H9 (cell line): ENCODE data around the gene DENND1A. TPM values are rescaled to one million over a fixed set of nuclear protein-coding genes. Genes with fewer than 3 reads are reported as not detected.

Experiments
- DNase-seq: peaks from one replicate; pipeline ENCODE4 v3.0.0-alpha.2; 2017
- H2AFZ ChIP-seq: one replicate; pipeline ENCODE4 v1.6.1; 2013; ENCODE audit warnings: mild to moderate bottlenecking, low read length, control low read depth, moderate library complexity
- H2AK5ac ChIP-seq: 2 replicates; pipeline ENCODE4 v1.6.1; 2013; ENCODE audit warnings: low read length, control low read depth, mixed read lengths; ENCODE audit not compliant: insufficient read length
- H2BK120ac ChIP-seq: one replicate; pipeline ENCODE4 v1.6.1; 2013; ENCODE audit warnings: low read depth, mild to moderate bottlenecking, low read length, control low read depth, inconsistent platforms; ENCODE audit not compliant: poor library complexity, severe bottlenecking
- H2BK12ac ChIP-seq: 2 replicates; pipeline ENCODE4 v1.6.1; 2013; ENCODE audit warnings: low read length, control low read depth, mixed read lengths, low read depth; ENCODE audit not compliant: insufficient read length
- H2BK15ac ChIP-seq: 2 replicates; pipeline ENCODE4 v1.6.1; 2013; ENCODE audit warnings: low read depth, low read length, control low read depth
- H2BK20ac ChIP-seq: one replicate; pipeline ENCODE4 v1.6.1; 2013; ENCODE audit warnings: low read depth, mild to moderate bottlenecking, low read length, control low read depth, inconsistent platforms; ENCODE audit not compliant: poor library complexity, severe bottlenecking
- H2BK5ac ChIP-seq: 2 replicates; pipeline ENCODE4 v1.6.1; 2013; ENCODE audit warnings: low read length, control low read depth, mixed read lengths; ENCODE audit not compliant: insufficient read length
- H3K14ac ChIP-seq: 2 replicates; pipeline ENCODE4 v1.6.1; 2013; ENCODE audit warnings: low read length, control low read depth; ENCODE audit not compliant: insufficient read depth
- H3K18ac ChIP-seq: 2 replicates; pipeline ENCODE4 v1.6.1; 2013; ENCODE audit warnings: low read depth, mild to moderate bottlenecking, mixed read lengths, low read length, control low read depth; ENCODE audit not compliant: insufficient read length
- H3K23ac ChIP-seq: 2 replicates; pipeline ENCODE4 v1.6.1; 2013; ENCODE audit warnings: low read length, control low read depth, mixed read lengths, low read depth; ENCODE audit not compliant: insufficient read length
- H3K23me2 ChIP-seq: 2 replicates; pipeline ENCODE4 v1.6.1; 2013; ENCODE audit warnings: low read depth, mild to moderate bottlenecking, mixed read lengths, low read length, control low read depth; ENCODE audit not compliant: insufficient read length, poor library complexity, severe bottlenecking
- H3K27ac ChIP-seq: 2 replicates; pipeline ENCODE4 v1.5.1; 2013; ENCODE audit warnings: low read length, control low read depth, mixed read lengths, low read depth; ENCODE audit not compliant: insufficient read length
- H3K27me3 ChIP-seq: 2 replicates; pipeline ENCODE4 v1.6.1; 2013; ENCODE audit warnings: low read length, control low read depth, inconsistent platforms; ENCODE audit not compliant: insufficient read depth
- H3K4ac ChIP-seq: 2 replicates; pipeline ENCODE4 v1.6.1; 2013; ENCODE audit warnings: low read depth, mild to moderate bottlenecking, control low read depth, inconsistent platforms, low read length, moderate library complexity
- H3K4me1 ChIP-seq: 2 replicates; pipeline ENCODE4 v1.6.1; 2013; ENCODE audit warnings: low read length, control low read depth, inconsistent platforms; ENCODE audit not compliant: insufficient read depth
- H3K4me2 ChIP-seq: 2 replicates; pipeline ENCODE4 v1.6.1; 2013; ENCODE audit warnings: low read length, control low read depth, mixed read lengths; ENCODE audit not compliant: insufficient read length, insufficient read depth
- H3K56ac ChIP-seq: 2 replicates; pipeline ENCODE4 v1.6.1; 2013; ENCODE audit warnings: low read depth, mild to moderate bottlenecking, mixed read lengths, low read length, control low read depth; ENCODE audit not compliant: insufficient read length
- H3K79me1 ChIP-seq: 2 replicates; pipeline ENCODE4 v1.6.1; 2013; ENCODE audit warnings: low read depth, mild to moderate bottlenecking, moderate library complexity, low read length, control low read depth, inconsistent platforms; ENCODE audit not compliant: insufficient read depth, poor library complexity, severe bottlenecking
- H3K79me2 ChIP-seq: 2 replicates; pipeline ENCODE4 v1.6.1; 2013; ENCODE audit warnings: low read length, control low read depth, inconsistent platforms; ENCODE audit not compliant: insufficient read depth
- H3K9ac ChIP-seq: 2 replicates; pipeline ENCODE4 v1.6.1; 2013; ENCODE audit warnings: low read length, control low read depth, mixed read lengths; ENCODE audit not compliant: insufficient read length; ENCODE audit errors: extremely low read depth
- H3K9me3 ChIP-seq: one replicate; pipeline ENCODE4 v1.6.1; 2013; ENCODE audit warnings: low read depth, low read length, inconsistent platforms; ENCODE audit not compliant: control insufficient read depth
- H3T11ph ChIP-seq: one replicate; pipeline ENCODE4 v1.6.1; 2013; ENCODE audit warnings: mild to moderate bottlenecking, low read length, control low read depth, inconsistent platforms
- H4K20me1 ChIP-seq: one replicate; pipeline ENCODE4 v1.6.1; 2013; ENCODE audit not compliant: control insufficient read depth, insufficient read length, insufficient read depth
- H4K5ac ChIP-seq: 2 replicates; pipeline ENCODE4 v1.6.1; 2013; ENCODE audit warnings: low read depth, mild to moderate bottlenecking, mixed read lengths, low read length, control low read depth; ENCODE audit not compliant: insufficient read length
- H4K8ac ChIP-seq: replicated peaks from 2 replicates; pipeline ENCODE4 v1.6.1; 2013; ENCODE audit warnings: low read length, control low read depth, mixed read lengths, low read depth; ENCODE audit not compliant: insufficient read length
- H4K91ac ChIP-seq: 2 replicates; pipeline ENCODE4 v1.6.1; 2013; ENCODE audit warnings: low read depth, mild to moderate bottlenecking, moderate library complexity, mixed read lengths, low read length, control low read depth; ENCODE audit not compliant: insufficient read length
- H3K27ac Mint-ChIP-seq, 3 experiments: 2 replicates in 2 of 3; 3 replicates in 1 of 3; pipeline ENCODE4 v1.8.0; 2020 to 2021; ENCODE audit warnings: mixed read lengths in 3 of 3, mild to moderate bottlenecking in 1 of 3, moderate library complexity in 1 of 3
- H3K27me3 Mint-ChIP-seq: 2 replicates; pipeline ENCODE4 v1.8.0; 2021; ENCODE audit warnings: low read depth, mild to moderate bottlenecking, moderate library complexity, mixed read lengths
- H3K36me3 Mint-ChIP-seq, 3 experiments: 2 replicates in 2 of 3; 3 replicates in 1 of 3; pipeline ENCODE4 v1.8.0; 2020 to 2021; ENCODE audit warnings: low read depth in 3 of 3, mixed read lengths in 3 of 3; ENCODE audit not compliant: insufficient read depth in 1 of 3
- H3K4me1 Mint-ChIP-seq, 2 experiments: 2 replicates each; pipeline ENCODE4 v1.8.0; 2020; ENCODE audit warnings: mixed read lengths in 2 of 2
- H3K4me3 Mint-ChIP-seq, 2 experiments: 2 replicates in 1 of 2; 3 replicates in 1 of 2; pipeline ENCODE4 v1.8.0; 2020 to 2021; ENCODE audit warnings: mild to moderate bottlenecking in 2 of 2, mixed read lengths in 2 of 2, moderate library complexity in 1 of 2
- H3K9me3 Mint-ChIP-seq, 2 experiments: 2 replicates in 1 of 2; 3 replicates in 1 of 2; pipeline ENCODE4 v1.8.0; 2020; ENCODE audit warnings: mild to moderate bottlenecking in 2 of 2, mixed read lengths in 2 of 2, moderate library complexity in 1 of 2
- CTCF ChIP-seq: fragments of 200-600 bp; sonication (generic); conservative IDR thresholded peaks from 3 replicates; pipeline ENCODE4 v1.8.0; 2021; ENCODE audit warnings: antibody characterized with exemption, mild to moderate bottlenecking
- WGBS: extraction: QIAGEN DNeasy Blood & Tissue Kit; methylation state at CpG from one replicate; pipeline ENCODE4 v1.1.7; 2013; ENCODE audit warnings: missing lambda C conversion rate, low lambda C conversion rate, mixed read lengths; ENCODE audit not compliant: insufficient read length; ENCODE audit errors: extremely low coverage; 5-methylcytosine and 5-hydroxymethylcytosine counted together
- total RNA-seq: library from RNA; stranded (reverse); gene quantifications from 2 replicates; pipeline ENCODE4 v1.2.1, GENCODE V29; 2021

The DENND1A gene
- total RNA-seq, 1 experiment from 2014 or later: 20.4 TPM

- Mint-ChIP-seq H3K9me3 (no peaks in the 10 kb centered on the region), H3K36me3 (no peaks in the 10 kb centered on the region; a peak in 1 of 7 replicates), H3K4me1 (peaks cover 30 to 32% of the 10 kb centered on the region in 2 experiments), H3K27me3 (peaks cover 5% of the 10 kb centered on the region; the same call in 1 of the 2 replicates), H3K27ac (0 out of 7 replicates have a peak overlapping the region, but pooled peaks of 1 of the 3 experiments have one; percentile 12), H3K4me3 (no peak overlapping the region)
- no peak overlapping the region for H4K5ac ChIP-seq
- H3K14ac ChIP-seq: no peak overlapping the region
- H2BK12ac ChIP-seq: no peak overlapping the region
- H3K4me1 ChIP-seq: no peaks in the 10 kb centered on the region
- H3K79me1 ChIP-seq: no peaks in the 10 kb centered on the region
- no peaks in the 10 kb centered on the region for H3K27me3 ChIP-seq
- H4K91ac ChIP-seq: no peak overlapping the region
- no peak overlapping the region for H3T11ph ChIP-seq
- no peak overlapping the region for H3K4ac ChIP-seq
- H3K23ac ChIP-seq: no peak overlapping the region
- TF ChIP-seq CTCF: no peak
- no peaks in the 10 kb centered on the region for H3K23me2 ChIP-seq
- no peak overlapping the region for H4K8ac ChIP-seq
- no peaks in the 10 kb centered on the region for H4K20me1 ChIP-seq
- H3K27ac ChIP-seq: no peak overlapping the region
- H3K18ac ChIP-seq: no peak overlapping the region
- H3K9me3 ChIP-seq: no peaks in the 10 kb centered on the region
- no peak overlapping the region for H2BK20ac ChIP-seq
- WGBS: no CpG with 5 or more reads among the region's 15 CpGs
- H2BK120ac ChIP-seq: no peak overlapping the region
- H3K79me2 ChIP-seq: no peaks in the 10 kb centered on the region
- H3K4me2 ChIP-seq: no peak overlapping the region
- no peak overlapping the region for H3K9ac ChIP-seq
- no peak overlapping the region for H2BK15ac ChIP-seq
- H3K56ac ChIP-seq: no peak overlapping the region
- H2BK5ac ChIP-seq: no peak overlapping the region
- no peak overlapping the region for H2AFZ ChIP-seq
- H2AK5ac ChIP-seq: no peak overlapping the region
- DNase-seq: no peak
Observed at GRCh38 chr9:123470121-123470782, 459.7 kb downstream of the DENND1A start.
